C4-2B (cell line): ENCODE results near the gene METTL23.
"Not testable (repeated sequence)": the region's sequence is repeated elsewhere in the genome, so short reads cannot be mapped to it uniquely, and the experiment has no call there.

Experiments
- H3K27ac ChIP-seq: fragments of 450-650 bp; 2 replicates; pipeline ENCODE4 v1.5.1; 2017
- CTCF ChIP-seq: fragments of 450-650 bp; conservative IDR thresholded peaks from 2 replicates; pipeline ENCODE4 v1.5.1; 2017; ENCODE audit warnings: mild to moderate bottlenecking
- ZFX ChIP-seq: fragments of 450-650 bp; IDR thresholded peaks from 2 replicates; pipeline ENCODE4 v1.6.1; 2017

METTL23 gene

GRCh38 chr17:76716839-76717215, 9.8 kb upstream of the METTL23 start:
- H3K27ac ChIP-seq = no peak overlapping the region
- TF ChIP-seq ZFX (no peak), CTCF (no peak)

- no peak overlapping the region for H3K27ac ChIP-seq
- TF ChIP-seq CTCF (no peak), ZFX (no peak)
These were observed 8.1 kb upstream of the METTL23 start for GRCh38 chr17:76718516-76718915.

- H3K27ac ChIP-seq = no peak overlapping the region
- no peak for TF ChIP-seq CTCF
- TF ChIP-seq ZFX = no peak
These were observed 6.4 kb upstream of the METTL23 start for GRCh38 chr17:76720211-76720610.

DNA sequence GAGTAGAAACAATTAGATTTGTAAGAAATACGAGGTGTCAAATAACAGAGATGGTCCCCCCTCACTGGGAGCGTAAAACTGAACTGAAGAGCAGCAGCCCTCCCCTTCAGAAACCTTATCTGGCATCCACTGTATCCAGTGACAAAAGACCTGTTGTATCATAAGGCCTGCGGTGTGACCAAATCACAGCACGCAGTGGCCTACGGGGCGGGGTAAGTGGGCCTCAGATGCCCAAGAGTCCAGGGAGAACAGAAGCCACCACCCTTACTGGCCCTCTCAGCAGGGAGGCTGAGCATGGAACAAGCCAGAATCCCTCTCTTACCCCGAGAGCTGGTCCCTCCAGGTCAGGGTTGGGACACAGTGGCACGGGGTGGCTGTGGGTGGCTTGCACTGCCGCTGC, 5.7 kb upstream of the METTL23 start:
- no peak overlapping the region for H3K27ac ChIP-seq
- no peak for TF ChIP-seq CTCF

- TF ChIP-seq ZFX = no peak
- H3K27ac ChIP-seq = no peak overlapping the region
These were observed 5.2 kb upstream of the METTL23 start for GRCh38 chr17:76721463-76721862.

GRCh38 chr17:76722279-76722678, 4.4 kb upstream of the METTL23 start:
- H3K27ac ChIP-seq = no peak overlapping the region
- no peak for TF ChIP-seq CTCF
- TF ChIP-seq ZFX = no peak

- H3K27ac ChIP-seq = not testable (repeated sequence)
These were observed 3.7 kb upstream of the METTL23 start for GRCh38 chr17:76722977-76723376.

- TF ChIP-seq ZFX (no peak), CTCF (no peak)
- no peak overlapping the region for H3K27ac ChIP-seq
These were observed 2.8 kb upstream of the METTL23 start for GRCh38 chr17:76723812-76724211.
